Loucy (cell line): ENCODE measurements around the gene RPP25.
A peak's percentile ranks its signal among the peaks of the same experiment; 100 is the strongest.

Experiments used
- CTCF ChIP-seq: fragments of 200-600 bp; sonication (generic); conservative IDR thresholded peaks from 2 replicates; pipeline ENCODE4 v1.5.1; 2014; ENCODE audit warnings: mild to moderate bottlenecking, antibody characterized with exemption, low read length
- EZH2phosphoT487 ChIP-seq: fragments of 200-600 bp; IDR thresholded peaks from 2 replicates; pipeline ENCODE4 v1.6.1; 2018; ENCODE audit warnings: antibody characterized with exemption, mild to moderate bottlenecking, moderate library complexity, borderline replicate concordance

DNA sequence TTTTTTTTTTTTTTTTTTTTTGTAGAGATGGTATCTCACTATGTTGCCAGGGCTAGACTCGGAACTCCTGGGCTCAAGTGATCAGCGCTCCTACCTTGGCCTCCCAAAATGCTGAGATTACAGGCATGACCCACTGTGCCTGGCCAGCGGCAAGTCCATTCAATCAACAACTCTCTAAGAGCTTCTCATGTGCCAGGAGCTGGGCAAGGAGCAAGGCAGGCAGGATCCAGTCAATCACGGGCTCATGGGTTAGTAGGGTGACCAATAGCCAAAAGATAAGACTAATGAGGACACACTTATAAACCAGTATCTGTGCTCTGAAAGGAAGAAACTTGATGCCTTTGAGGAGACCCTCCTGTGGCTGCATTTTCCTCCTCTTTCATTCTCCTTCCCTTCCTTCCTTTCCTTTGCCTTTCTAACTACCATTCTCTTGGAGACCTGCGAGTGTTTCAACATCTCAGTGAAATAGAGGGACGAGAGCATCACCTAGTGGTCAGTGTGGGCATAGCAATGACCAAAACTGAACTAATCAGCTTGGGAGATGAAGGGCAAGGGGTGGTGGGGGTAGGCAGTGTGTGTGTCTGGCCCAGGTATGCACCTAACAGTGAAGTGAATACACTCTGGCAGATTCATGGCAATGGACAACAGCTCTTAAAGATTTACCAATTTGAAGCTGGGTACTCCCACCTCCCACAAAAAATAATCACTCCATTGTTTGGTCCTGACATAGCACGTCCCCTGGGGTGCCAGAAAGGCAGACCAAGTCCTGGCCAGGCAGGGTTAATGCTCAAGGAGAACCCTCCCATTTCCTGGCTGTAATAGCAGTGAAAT, 6.3 kb downstream of the RPP25 start:
- TF ChIP-seq CTCF: peak; percentile 100
- TF ChIP-seq EZH2phosphoT487: no peak
